Mesenchymal stem cell (in vitro differentiated cells and primary cell): ENCODE data around the gene NFIX.

Experiments
- DNase-seq: peaks from one replicate; pipeline ENCODE4 v3.0.0-alpha.2; 2013
- H2AFZ ChIP-seq: one replicate; pipeline ENCODE4 v1.6.1; 2013; ENCODE audit warnings: low read depth, mild to moderate bottlenecking, control low read depth, inconsistent platforms, low read length, moderate library complexity
- H2AK5ac ChIP-seq: 2 replicates; pipeline ENCODE4 v1.6.1; 2013; ENCODE audit warnings: low read length, moderate library complexity, mild to moderate bottlenecking, inconsistent platforms; ENCODE audit not compliant: severe bottlenecking
- H2BK120ac ChIP-seq: one replicate; pipeline ENCODE4 v1.6.1; 2013; ENCODE audit warnings: low read depth, mild to moderate bottlenecking, inconsistent platforms, low read length, moderate library complexity
- H2BK12ac ChIP-seq, 2 experiments: one replicate each; pipeline ENCODE4 v1.6.1; 2013; ENCODE audit warnings: inconsistent platforms in 2 of 2, low read length in 2 of 2, mild to moderate bottlenecking in 2 of 2, moderate library complexity in 2 of 2, control low read depth in 1 of 2
- H2BK15ac ChIP-seq: one replicate; pipeline ENCODE4 v1.6.1; 2013; ENCODE audit warnings: mild to moderate bottlenecking, low read depth, inconsistent platforms; ENCODE audit not compliant: poor library complexity, severe bottlenecking
- H2BK5ac ChIP-seq: 2 replicates; pipeline ENCODE4 v1.6.1; 2013; ENCODE audit warnings: low read depth, mild to moderate bottlenecking, low read length, control low read depth, inconsistent platforms; ENCODE audit not compliant: poor library complexity, severe bottlenecking
- H3K14ac ChIP-seq, 2 experiments: one replicate each; pipeline ENCODE4 v1.6.1; 2013; ENCODE audit warnings: inconsistent platforms in 2 of 2, low read length in 2 of 2, control low read depth in 1 of 2, mild to moderate bottlenecking in 1 of 2, moderate library complexity in 1 of 2
- H3K18ac ChIP-seq, 2 experiments: one replicate each; pipeline ENCODE4 v1.6.1; 2013; ENCODE audit warnings: inconsistent platforms in 2 of 2, low read length in 2 of 2, control low read depth in 1 of 2, low read depth in 1 of 2, mild to moderate bottlenecking in 1 of 2
- H3K23ac ChIP-seq, 2 experiments: one replicate each; pipeline ENCODE4 v1.6.1; 2013; ENCODE audit warnings: inconsistent platforms in 2 of 2, low read length in 2 of 2, mild to moderate bottlenecking in 2 of 2, moderate library complexity in 2 of 2, control low read depth in 1 of 2
- H3K27ac ChIP-seq: 2 replicates; pipeline ENCODE4 v1.5.1; 2013; ENCODE audit warnings: mild to moderate bottlenecking, moderate library complexity, low read length, control low read depth, inconsistent platforms; ENCODE audit not compliant: poor library complexity, severe bottlenecking
- H3K27me3 ChIP-seq, 2 experiments: 2 replicates each; pipeline versions ENCODE4 v1.6.1 to v1.7.0; 2013; ENCODE audit warnings: low read length in 2 of 2, mild to moderate bottlenecking in 2 of 2, moderate library complexity in 2 of 2, control low read depth in 1 of 2, inconsistent platforms in 1 of 2; ENCODE audit not compliant: control insufficient read depth in 1 of 2, insufficient read depth in 1 of 2
- H3K36me3 ChIP-seq, 2 experiments: 2 replicates each; pipeline versions ENCODE4 v1.6.1 to v1.7.0; 2013; ENCODE audit warnings: low read length in 2 of 2, control low read depth in 1 of 2, inconsistent platforms in 1 of 2, low read depth in 1 of 2, mild to moderate bottlenecking in 1 of 2; ENCODE audit not compliant: insufficient read depth in 2 of 2, control insufficient read depth in 1 of 2
- H3K4ac ChIP-seq, 2 experiments: one replicate each; pipeline ENCODE4 v1.6.1; 2013; ENCODE audit warnings: inconsistent platforms in 2 of 2, low read length in 2 of 2, mild to moderate bottlenecking in 2 of 2, moderate library complexity in 2 of 2, control low read depth in 1 of 2, low read depth in 1 of 2
- H3K4me1 ChIP-seq: 2 replicates; pipeline ENCODE4 v1.6.1; 2013; ENCODE audit warnings: low read depth, low read length, control low read depth; ENCODE audit not compliant: control insufficient read depth, insufficient read depth
- H3K4me2 ChIP-seq: 2 replicates; pipeline ENCODE4 v1.6.1; 2013; ENCODE audit warnings: low read length, mild to moderate bottlenecking, inconsistent platforms; ENCODE audit not compliant: poor library complexity, severe bottlenecking
- H3K4me3 ChIP-seq, 2 experiments: 2 replicates each; pipeline versions ENCODE4 v1.5.1 to v1.7.0; 2013; ENCODE audit warnings: low read length in 2 of 2, mild to moderate bottlenecking in 2 of 2, control low read depth in 1 of 2, low read depth in 1 of 2; ENCODE audit not compliant: insufficient read depth in 1 of 2
- H3K79me1 ChIP-seq: replicated peaks from 2 replicates; pipeline ENCODE4 v1.6.1; 2013; ENCODE audit warnings: mild to moderate bottlenecking, control low read depth, low read length, inconsistent platforms; ENCODE audit not compliant: poor library complexity, severe bottlenecking
- H3K9ac ChIP-seq: 2 replicates; pipeline ENCODE4 v1.7.0; 2013; ENCODE audit warnings: mild to moderate bottlenecking, low read length, moderate library complexity
- H3K9me3 ChIP-seq: 2 replicates; pipeline ENCODE4 v1.7.0; 2013; ENCODE audit warnings: mild to moderate bottlenecking, low read length; ENCODE audit not compliant: control insufficient read depth
- H4K8ac ChIP-seq: one replicate; pipeline ENCODE4 v1.6.1; 2013; ENCODE audit warnings: inconsistent platforms, mild to moderate bottlenecking, low read length, moderate library complexity
- H4K91ac ChIP-seq: one replicate; pipeline ENCODE4 v1.6.1; 2013; ENCODE audit warnings: mild to moderate bottlenecking, low read length, inconsistent platforms
- WGBS: methylation state at CpG from one replicate; pipeline ENCODE4 v1.1.7; 2013; ENCODE audit warnings: mixed read lengths; 5-methylcytosine and 5-hydroxymethylcytosine counted together

Gene NFIX

GRCh38 chr19:12970070-12970820, 25.0 kb upstream of the NFIX start:
- Histone ChIP-seq H2BK15ac (peak overlapping the region; percentile 13), H2BK12ac (no peak overlapping the region), H3K27me3 (no peaks in the 10 kb centered on the region), H3K9me3 (no peaks in the 10 kb centered on the region), H4K8ac (no peak overlapping the region), H3K27ac (no peak overlapping the region), H2AFZ (no peak overlapping the region), H3K9ac (no peak overlapping the region), H3K23ac (no peak overlapping the region), H3K79me1 (no peaks in the 10 kb centered on the region), H3K36me3 (no peaks in the 10 kb centered on the region), H4K91ac (no peak overlapping the region), H3K4ac (no peak overlapping the region), H2BK120ac (no peak overlapping the region), H3K18ac (no peak overlapping the region), H2AK5ac (no peak overlapping the region), H3K4me1 (peaks cover 9% of the 10 kb centered on the region), H3K14ac (no peak overlapping the region), H3K4me2 (no peak overlapping the region), H3K4me3 (no peak overlapping the region), H2BK5ac (no peak overlapping the region)
- 94% methylated on average over 7 of the region's 7 CpGs for WGBS
- DNase-seq = no peak

- Histone ChIP-seq H4K91ac (no peak overlapping the region), H2BK5ac (no peak overlapping the region), H2AK5ac (no peak overlapping the region), H3K9me3 (no peaks in the 10 kb centered on the region), H2BK12ac (no peak overlapping the region), H3K4me1 (peaks cover 5% of the 10 kb centered on the region), H2AFZ (no peak overlapping the region), H3K27me3 (peaks cover 0 to 3% of the 10 kb centered on the region in 2 experiments), H2BK120ac (no peak overlapping the region), H3K18ac (no peak overlapping the region), H3K27ac (no peak overlapping the region), H3K79me1 (no peaks in the 10 kb centered on the region), H3K4me2 (no peak overlapping the region), H4K8ac (no peak overlapping the region), H2BK15ac (no peak overlapping the region), H3K23ac (no peak overlapping the region), H3K4me3 (no peak overlapping the region), H3K36me3 (no peaks in the 10 kb centered on the region), H3K4ac (no peak overlapping the region), H3K9ac (no peak overlapping the region), H3K14ac (no peak overlapping the region)
- 91% methylated on average over 16 of the region's 16 CpGs for WGBS
- no peak for DNase-seq
Measured at GRCh38 chr19:12973236-12973635, 22.0 kb upstream of the NFIX start.

- Histone ChIP-seq H2AFZ (no peak overlapping the region), H3K4ac (no peak overlapping the region), H3K4me1 (peaks cover 2% of the 10 kb centered on the region), H3K27ac (no peak overlapping the region), H3K23ac (no peak overlapping the region), H2AK5ac (no peak overlapping the region), H3K4me3 (no peak overlapping the region), H3K18ac (no peak overlapping the region), H3K9me3 (no peaks in the 10 kb centered on the region), H2BK12ac (no peak overlapping the region), H3K14ac (no peak overlapping the region), H2BK15ac (no peak overlapping the region), H3K36me3 (no peaks in the 10 kb centered on the region), H3K79me1 (no peaks in the 10 kb centered on the region), H2BK120ac (no peak overlapping the region), H4K8ac (no peak overlapping the region), H2BK5ac (no peak overlapping the region), H4K91ac (peak overlapping the region; percentile 49), H3K4me2 (no peak overlapping the region), H3K27me3 (peaks cover 0 to 3% of the 10 kb centered on the region in 2 experiments), H3K9ac (peak overlapping the region; percentile 41)
- no peak for DNase-seq
- 68% methylated on average over 17 of the region's 19 CpGs for WGBS
Measured at GRCh38 chr19:12974301-12975220, 20.7 kb upstream of the NFIX start.

GRCh38 chr19:12975221-12975741, 20.0 kb upstream of the NFIX start:
- WGBS = 85% methylated on average over 17 of the region's 17 CpGs
- Histone ChIP-seq H2BK5ac (no peak overlapping the region), H3K79me1 (no peaks in the 10 kb centered on the region), H3K9me3 (no peaks in the 10 kb centered on the region), H3K27me3 (peaks cover 0 to 8% of the 10 kb centered on the region in 2 experiments), H3K14ac (no peak overlapping the region), H3K23ac (no peak overlapping the region), H3K4me3 (no peak overlapping the region), H3K4me2 (no peak overlapping the region), H3K36me3 (no peaks in the 10 kb centered on the region), H3K4ac (no peak overlapping the region), H4K8ac (no peak overlapping the region), H2BK120ac (no peak overlapping the region), H2AFZ (no peak overlapping the region), H3K27ac (no peak overlapping the region), H3K18ac (no peak overlapping the region), H3K4me1 (no peaks in the 10 kb centered on the region), H3K9ac (no peak overlapping the region), H2AK5ac (no peak overlapping the region), H2BK15ac (no peak overlapping the region), H4K91ac (no peak overlapping the region), H2BK12ac (no peak overlapping the region)
- DNase-seq = no peak
